Thyroid gland (tissue), 4 donors: ENCODE data around the gene SAMHD1.
A peak's percentile ranks its signal among the peaks of the same experiment; 100 is the strongest.

ENCODE experiments used
- POLR2A ChIP-seq, 2 donors: fragments of 450-650 bp; IDR thresholded peaks; one replicate each; pipeline ENCODE4 v1.6.1; 2017; ENCODE audit warnings: antibody characterized with exemption in 2 of 2, mild to moderate bottlenecking in 2 of 2, moderate library complexity in 1 of 2
- TF ChIP-seq, protein P1 (sequence below), 6 experiments: fragments of 200-600 bp in 3 of 6; fragments of 450-650 bp in 3 of 6; sonication (generic) in 3 of 6; IDR thresholded peaks; one replicate each; pipeline ENCODE4 v1.5.1; 2016 to 2019; ENCODE audit warnings: antibody characterized with exemption in 6 of 6, mild to moderate bottlenecking in 2 of 6, inconsistent platforms in 1 of 6, moderate library complexity in 1 of 6

DNA sequence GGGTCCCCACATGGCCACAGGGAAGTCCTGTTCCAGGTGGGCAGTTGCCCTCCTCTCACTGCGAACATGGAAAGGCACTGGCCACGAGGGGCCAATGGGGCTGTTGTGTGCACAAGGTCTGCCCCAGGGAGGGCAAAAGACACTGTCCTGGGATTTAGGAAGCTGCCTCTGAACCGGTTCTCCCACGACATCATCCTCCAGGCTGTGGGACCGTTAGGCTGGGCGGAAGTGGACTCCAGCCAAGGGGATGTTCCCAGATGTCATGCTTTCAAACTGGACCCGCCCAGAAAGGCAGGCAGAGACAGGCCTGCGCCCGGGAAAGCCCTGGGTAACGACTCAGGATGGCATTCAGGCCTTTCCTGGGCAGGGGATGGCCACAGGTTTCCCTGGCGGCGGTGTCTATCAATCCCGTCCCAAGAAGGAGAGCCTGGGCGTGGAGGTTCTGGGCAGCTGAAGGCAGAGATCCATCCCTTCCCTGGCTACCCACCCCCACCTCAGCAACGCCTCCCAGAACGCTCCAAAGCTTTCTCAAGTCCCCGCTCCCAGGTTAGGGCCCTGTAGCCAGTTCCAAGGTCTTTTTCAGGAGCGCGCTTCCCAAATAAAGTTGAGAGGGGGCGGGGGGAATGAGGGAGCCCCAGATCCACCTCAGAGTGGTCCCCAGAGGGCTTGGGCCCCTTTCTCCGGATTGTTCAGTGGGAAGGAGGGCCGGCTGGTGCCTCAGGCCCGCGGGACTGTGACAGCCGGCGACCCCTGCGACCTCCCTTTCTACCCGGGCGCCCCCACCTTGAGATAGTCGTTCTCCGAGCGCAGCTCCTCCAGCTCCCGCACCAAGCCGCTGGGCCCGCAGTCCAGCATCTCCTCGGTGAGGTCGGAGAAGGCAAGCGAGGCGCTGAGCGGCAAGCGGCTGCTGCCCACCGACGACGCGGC is 89.4 kb downstream of the SAMHD1 start:
- TF ChIP-seq, protein P1, sequence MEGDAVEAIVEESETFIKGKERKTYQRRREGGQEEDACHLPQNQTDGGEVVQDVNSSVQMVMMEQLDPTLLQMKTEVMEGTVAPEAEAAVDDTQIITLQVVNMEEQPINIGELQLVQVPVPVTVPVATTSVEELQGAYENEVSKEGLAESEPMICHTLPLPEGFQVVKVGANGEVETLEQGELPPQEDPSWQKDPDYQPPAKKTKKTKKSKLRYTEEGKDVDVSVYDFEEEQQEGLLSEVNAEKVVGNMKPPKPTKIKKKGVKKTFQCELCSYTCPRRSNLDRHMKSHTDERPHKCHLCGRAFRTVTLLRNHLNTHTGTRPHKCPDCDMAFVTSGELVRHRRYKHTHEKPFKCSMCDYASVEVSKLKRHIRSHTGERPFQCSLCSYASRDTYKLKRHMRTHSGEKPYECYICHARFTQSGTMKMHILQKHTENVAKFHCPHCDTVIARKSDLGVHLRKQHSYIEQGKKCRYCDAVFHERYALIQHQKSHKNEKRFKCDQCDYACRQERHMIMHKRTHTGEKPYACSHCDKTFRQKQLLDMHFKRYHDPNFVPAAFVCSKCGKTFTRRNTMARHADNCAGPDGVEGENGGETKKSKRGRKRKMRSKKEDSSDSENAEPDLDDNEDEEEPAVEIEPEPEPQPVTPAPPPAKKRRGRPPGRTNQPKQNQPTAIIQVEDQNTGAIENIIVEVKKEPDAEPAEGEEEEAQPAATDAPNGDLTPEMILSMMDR (IDR thresholded peaks at IDR 0.05) = no peak
- TF ChIP-seq POLR2A (IDR thresholded peaks at IDR 0.05) = peak in 1 of 2 donors; percentile 66
